ENCODE data around the gene ADIRF.
"Not testable (repeated sequence)": the region's sequence is repeated elsewhere in the genome, so short reads cannot be mapped to it uniquely, and the experiment has no call there.

The ADIRF gene

DNA sequence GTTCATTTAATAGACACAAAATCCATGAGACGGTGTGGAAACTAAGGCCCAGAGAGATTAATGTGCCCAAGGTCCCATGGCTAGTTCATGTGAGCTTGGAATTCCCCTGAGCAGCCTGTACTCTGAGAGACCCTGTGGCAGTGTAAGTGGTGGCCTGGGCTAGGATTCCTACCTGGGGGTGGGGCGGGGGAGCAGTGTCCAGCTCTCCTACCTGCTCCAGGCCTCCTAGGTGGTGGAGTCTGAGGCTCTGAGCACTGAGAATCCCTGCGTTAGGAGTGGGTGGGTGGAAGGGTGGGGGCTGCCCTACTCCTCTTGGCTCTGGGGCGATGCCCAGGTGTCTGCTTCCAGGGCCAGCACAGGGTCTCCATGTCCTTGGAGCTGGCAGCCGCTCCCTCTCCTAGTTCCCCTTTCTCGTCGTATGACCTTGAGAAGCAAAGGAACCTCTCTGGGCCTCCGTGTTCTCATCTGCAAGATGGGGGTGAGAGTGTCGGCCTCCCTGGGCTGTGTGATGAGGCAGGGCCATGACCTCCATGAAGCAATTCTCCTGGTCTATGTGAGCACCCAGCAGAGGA lies 7.3 kb upstream of the ADIRF start:
- DNase-seq (ENCODE audit: low spot score) = no peak

DNA sequence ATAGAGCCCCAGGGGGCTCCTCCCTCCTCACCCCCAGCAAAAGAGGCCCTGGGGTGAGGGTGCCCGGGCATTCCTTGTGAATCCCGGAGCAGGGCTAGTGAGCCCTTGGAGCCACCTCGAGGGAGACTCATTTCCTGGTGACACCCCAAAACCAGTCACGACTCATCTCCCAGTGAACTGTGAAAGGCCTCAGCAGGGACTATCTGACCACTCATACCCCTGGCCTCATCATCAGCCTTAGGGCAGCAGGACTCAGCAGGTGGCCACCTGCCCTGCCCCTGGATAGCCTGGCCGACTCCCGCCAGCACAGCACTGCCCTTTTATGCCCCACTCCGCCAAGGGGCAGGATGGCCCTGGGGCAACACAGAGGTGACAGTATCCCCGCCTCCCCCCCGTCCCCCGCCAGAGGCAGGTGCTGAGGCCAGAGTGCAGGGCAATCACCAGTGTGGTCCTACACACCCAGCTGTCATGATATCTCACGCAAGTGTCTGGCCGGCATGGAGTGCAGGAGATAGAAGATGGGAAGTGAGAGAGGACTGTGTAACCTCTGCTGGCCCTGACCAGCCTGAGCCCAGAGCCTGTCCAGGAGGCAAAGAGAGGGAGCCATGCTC lies 6.7 kb upstream of the ADIRF start:
- DNase-seq (ENCODE audit: low spot score) = no peak

DNA sequence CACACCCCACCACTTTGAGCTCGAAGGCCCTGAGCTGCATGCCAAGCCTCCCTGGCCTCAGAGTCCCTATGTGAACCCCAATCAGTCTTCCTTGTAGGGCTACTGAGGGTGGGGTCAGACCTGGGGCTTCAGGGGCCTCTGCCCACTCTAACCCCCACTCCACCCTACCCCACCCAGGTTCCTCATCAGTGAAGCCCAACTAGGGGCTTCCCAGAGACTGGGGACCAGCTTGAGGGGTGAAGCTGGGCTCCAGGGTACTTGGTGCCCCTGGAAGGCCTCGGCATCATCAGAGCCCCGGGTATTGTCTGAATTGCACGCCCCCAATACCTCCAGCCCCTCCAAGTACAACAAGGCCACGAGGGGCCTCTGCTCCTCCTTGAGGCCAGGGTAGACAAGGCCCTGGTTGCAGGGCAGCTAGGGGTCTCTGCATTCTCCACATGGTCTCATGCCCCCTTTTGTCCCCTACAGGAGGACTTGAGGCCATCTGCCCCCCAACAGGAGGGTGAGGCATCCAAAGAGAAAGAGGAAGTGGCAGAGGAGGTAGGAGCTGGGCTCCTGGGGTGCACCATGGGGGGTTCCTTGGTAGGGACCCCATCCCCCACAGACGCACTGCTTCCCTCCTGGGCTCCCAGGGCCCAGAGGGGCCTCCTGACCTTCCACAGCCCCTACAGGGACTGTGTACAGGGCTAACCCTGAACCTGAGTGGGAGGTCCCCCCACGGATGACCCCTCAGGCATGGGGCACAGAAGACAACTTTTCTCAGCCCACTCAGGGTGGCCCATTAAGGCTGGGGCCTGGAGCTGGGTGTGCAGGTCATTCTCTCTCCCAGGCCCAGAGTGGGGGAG lies 5.9 kb upstream of the ADIRF start:
- DNase-seq (ENCODE audit: low spot score) = no peak

DNA sequence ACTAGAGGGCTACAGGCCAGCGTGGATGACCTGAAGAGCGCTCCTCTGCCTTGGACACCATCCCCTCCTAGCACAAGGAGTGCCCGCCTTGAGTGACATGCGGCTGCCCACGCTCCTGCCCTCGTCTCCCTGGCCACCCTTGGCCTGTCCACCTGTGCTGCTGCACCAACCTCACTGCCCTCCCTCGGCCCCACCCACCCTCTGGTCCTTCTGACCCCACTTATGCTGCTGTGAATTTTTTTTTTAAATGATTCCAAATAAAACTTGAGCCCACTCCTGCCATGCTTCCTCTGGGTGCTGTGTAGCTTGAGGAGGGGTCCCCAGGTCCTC lies 5.3 kb upstream of the ADIRF start:
- no peak for DNase-seq (ENCODE audit: low spot score)

DNA sequence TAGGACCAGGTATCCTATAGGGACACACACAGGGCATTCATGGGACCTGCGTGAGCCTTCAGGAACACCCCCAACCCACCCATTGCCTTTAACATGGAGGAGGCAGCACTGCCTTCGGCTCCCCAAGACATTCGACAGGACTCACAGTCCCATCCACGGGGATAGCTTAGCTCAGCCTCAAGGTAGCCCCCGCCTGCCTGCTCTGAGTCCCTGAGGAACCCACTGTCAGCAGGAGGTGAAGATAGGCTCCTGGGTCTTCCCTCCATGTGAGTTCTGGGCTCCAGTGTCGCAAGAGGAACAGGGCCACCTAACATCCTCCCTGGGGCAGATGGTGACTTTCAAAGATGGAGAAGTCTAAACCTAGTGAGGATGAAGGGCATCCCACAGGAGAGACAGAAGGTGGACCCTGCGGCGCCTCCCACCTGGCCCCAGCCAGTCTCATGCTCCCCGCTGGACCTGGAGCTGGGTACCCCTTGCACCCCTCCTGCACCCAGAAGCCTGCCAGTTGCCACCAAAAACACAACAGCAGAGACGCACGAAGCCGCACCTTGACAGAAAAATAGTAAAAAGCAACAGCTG lies 4.9 kb upstream of the ADIRF start:
- DNase-seq (ENCODE audit: low spot score) = no peak

DNA sequence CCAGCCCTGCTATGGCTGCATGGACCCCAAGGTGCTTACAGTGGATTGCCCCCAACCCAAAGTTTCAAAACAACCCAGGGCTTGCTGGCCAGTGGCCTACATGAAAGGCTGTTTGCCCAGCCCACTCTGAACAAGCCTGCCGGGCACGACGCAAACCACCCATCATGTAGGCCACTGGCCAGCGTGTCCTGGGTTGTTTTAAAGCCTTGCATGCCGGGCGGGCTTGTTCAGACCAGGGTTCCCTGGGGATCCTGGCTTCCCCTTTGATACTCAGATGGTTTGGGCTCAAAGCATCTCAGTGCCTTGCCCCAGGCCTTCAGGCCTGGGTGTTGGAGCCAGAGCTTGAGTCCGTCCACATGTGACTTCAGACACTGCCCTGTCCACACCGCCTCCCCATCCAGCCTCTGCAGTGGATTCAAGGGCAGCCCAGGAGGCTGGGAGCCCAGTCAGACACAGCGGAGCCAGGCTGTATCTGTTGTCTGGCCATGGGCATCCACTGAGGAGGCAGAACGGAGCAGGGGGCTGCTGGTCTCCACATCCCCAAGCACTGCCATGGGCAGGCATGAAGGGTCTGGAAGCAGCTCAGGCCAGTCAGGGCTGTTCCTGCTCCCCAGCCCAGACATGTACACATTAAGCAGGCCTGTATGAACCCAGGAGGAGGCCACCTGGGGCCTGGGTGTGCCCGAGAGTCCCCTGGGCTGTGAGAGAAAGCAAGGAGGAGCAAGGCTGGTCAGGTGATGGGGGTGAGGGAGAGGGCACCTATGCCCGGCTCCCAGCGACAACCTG lies 4.0 kb upstream of the ADIRF start:
- no peak for DNase-seq (ENCODE audit: low spot score)

DNA sequence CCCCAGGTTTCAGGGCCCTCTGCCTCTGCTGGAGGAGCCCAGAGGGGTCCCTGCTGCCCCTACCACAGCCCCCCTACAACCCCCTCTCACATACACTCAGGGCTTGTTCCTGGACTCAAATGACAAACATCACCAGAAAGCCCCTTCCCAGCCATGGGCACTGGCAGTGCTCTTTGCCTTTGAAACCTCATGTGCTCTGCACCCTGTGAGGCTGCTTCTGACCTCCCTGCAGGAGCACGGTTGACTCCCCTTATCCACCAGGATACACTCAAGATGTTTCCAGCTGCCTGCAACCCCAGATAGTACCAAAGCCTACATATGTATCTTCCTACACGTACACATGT lies 3.5 kb upstream of the ADIRF start:
- DNase-seq (ENCODE audit: low spot score) = no peak

DNA sequence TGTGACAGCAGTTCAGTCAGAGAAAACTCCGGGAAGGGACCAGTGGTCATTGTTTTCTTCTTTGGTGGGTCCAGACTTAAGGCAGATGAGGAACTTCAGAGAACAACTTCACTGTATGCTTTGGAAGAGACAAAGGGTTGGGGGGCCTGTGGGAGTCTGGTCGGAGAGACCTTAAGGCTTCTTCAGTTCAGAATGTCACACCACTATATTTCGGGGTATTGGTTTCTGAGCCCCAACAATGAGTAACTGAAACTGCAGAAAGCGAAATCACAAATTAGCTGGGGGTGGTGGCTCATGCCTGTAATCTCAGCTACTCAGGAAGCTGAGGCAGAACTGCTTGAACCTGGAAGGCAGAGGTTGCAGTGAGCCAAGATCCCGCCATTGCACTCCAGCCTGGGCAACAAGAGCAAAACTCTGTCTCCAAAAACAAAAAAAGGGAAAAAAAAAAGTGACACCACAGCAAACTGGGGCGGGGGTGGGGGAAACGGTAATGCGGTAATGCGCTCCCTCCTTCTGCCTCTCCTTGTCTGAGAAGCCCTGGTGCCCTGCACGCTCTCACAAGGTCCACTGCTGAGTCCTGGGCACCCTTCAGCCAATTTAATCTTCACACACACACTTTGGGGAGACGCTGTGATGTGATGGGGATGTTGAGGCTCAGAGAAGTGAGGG lies 2.2 kb upstream of the ADIRF start:
- no peak for DNase-seq (ENCODE audit: low spot score)

DNA sequence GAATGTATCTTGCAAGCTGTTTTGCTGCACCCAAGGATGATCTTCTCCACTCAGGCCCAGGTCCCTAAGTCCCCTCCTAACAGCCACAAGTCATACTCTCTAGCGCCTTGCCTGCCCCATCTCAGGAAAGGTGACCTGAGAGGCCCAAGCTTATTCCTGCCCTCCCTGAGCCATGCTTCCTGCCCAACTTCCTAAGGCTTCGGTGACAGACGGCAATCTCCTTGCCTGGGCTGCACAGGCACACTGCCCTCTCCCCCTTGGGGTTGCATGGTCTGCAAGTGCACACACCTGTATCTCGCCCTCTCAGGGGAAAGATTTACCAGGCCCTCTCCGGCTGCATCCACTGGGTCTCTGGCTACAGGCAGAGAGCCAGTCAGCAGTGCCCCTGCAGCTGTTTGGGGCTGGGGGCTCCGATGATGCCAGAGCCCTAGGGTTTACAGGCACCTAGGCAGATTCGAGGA lies 771 bp upstream of the ADIRF start:
- DNase-seq (ENCODE audit: low spot score) = no peak

DNA sequence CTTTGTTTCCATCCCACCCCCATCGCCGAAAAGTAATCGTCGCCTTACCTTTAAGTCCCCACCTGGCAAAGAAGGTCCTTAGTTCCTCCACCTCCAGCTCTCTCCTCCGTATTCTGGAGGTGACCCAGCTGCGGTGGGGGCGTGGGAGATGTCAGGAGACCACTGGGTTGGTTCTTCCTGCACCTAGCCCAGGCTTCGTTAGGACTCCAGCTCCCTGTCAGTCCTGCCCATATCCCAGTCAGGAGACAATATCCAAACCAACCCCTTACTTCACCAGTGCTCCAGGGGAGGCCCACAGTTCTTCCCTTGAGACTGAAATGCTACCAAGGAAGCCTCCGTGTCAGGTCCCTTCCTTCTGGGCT lies 693 bp downstream of the ADIRF start:
- no peak for DNase-seq (ENCODE audit: low spot score)

DNA sequence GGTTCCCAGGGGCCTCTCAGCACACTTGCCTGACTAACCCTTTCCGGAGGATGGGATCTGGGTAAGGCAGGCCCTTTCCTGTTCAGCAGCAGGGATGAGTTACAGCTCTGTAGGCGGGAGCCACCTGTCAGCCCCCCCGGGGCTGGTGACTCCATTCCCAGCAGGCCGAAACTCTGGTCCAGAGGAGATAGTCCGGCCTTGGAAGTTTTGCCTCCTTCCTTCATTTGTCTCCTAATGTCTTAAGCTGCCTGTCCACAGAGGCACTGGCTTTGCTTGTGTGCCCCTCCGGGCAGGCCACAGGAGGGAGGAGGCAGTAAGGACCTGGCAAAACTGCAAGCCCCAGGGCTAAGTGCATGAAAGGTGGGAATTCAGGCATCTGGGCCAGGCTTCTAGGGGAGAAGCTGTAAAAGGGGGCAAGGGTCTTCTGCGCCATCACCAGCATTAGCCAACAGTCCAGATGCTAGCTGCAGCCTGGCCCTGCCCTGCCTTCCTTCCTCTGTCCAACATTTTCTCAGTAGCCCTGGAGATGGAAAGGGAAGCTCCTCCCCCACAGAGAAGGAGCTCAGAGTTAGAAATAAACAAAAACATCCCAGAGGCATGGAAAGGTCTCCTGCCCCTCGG lies 1.2 kb downstream of the ADIRF start:
- no peak for DNase-seq (ENCODE audit: low spot score)

DNA sequence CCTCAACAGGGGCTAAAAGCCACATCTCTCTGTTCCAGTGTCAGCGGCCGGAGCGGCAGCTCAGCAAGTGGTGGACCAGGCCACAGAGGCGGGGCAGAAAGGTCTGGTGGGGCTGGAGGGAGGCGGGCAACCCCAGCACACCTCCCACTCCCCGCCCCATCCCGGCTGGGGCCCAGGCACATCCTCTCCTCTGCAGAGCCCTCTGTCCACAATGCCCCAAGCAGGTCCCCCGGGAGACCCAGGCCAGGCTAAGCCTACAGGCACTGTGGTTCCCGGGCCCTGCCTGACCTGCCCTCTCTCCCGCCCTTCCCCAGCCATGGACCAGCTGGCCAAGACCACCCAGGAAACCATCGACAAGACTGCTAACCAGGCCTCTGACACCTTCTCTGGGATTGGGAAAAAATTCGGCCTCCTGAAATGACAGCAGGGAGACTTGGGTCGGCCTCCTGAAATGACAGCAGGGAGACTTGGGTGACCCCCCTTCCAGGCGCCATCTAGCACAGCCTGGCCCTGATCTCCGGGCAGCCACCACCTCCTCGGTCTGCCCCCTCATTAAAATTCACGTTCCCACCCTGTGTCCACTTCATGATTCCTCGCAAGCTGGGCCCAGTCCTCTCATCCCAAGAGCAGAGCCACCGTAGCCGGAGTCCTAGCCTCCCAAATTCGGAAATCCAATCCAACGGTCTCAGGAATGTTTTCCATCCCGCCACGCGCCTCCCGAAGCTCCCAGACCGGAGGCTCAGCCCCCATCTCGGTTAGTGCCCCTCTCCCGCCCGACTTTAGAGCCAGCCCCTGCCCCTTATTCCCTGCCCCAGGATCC lies 2.1 kb downstream of the ADIRF start:
- no peak for DNase-seq (ENCODE audit: low spot score)

DNA sequence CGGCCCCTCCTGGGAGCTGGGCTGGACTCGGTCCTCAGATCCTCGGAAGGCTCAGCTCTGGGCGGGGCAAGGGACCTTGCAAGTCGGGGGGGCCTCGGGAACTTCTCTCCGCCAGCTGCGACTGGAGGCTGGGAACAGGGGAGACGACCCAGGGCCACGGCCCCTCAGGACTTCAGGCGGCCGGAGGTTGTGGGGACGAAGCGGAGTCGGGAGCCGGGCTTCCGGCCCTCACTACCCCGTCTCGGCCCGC lies 2.6 kb downstream of the ADIRF start:
- DNase-seq (ENCODE audit: low spot score) = no peak

DNA sequence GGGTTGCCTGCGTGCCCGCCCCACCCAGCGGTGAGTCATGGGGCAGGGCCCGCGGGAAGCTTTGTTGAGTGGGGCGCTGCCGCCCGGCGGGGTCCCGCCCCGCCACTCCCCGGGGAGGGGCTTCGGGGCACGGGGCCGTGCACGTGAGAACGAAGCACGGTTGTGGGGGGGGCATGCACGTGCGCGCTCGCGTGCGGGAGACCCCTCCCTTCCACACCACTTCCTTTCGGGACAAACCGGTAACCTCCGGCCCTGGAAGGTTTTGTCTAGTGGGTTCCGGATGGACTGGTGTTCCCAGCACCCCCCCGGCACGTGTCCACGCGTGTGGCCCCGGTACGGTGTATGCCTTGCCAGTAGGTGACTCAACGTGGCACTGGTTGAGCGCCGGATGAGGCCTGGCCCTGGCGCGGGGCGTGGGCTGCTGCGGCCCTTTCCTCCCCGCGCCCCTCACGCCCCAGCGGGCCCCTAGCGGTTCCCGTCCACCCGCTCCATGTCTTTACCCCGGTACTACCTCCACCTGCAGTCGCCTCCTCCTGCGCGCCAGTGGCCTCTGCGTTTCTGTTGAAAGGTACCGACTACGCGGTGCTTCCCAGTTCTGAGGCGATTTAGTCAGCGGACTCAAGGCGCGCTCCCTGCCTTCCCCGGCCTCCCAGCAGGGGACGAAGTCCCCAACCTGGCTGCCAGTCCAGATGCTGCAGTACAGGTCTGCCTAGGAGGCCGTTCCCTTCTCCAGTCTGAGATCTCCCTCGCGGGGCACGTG lies 3.1 kb downstream of the ADIRF start:
- peak; percentile 89 for DNase-seq (ENCODE audit: low spot score)

DNA sequence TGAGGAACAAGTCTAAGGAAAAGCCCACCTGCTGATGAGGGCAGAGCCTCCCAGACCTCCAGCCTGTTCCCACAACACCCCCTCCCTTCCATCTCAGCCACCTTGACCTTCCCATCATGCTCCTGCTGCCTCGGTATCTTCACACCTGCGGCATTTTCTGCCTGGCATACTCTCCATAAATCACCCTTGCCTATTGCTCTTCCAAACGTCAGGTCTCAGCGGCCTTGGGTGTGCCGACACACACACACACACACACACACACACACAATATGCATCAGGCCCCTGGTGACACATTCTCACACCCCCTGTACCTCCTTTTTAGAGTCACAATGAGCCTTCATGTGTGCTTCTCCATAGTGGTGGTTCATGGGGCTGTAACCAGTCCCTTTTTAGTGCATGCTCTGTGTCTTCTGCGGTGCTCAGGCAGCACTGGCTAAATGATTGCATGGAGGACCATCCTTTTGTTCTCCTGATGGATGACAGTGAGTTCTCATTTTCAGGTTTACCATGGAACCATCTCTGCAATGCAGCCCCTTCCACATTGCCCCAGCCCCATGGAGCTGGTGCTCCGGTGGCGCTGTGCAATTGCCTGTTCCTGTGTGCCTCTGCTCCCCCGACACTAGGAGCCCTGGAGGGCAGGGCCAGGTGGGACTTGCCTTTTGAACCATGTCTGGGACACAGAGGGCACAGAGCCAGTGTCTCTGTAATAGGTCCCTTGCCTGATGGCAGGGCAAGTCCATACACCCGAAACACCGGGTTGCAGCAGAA lies 4.5 kb downstream of the ADIRF start:
- no peak for DNase-seq (ENCODE audit: low spot score)

DNA sequence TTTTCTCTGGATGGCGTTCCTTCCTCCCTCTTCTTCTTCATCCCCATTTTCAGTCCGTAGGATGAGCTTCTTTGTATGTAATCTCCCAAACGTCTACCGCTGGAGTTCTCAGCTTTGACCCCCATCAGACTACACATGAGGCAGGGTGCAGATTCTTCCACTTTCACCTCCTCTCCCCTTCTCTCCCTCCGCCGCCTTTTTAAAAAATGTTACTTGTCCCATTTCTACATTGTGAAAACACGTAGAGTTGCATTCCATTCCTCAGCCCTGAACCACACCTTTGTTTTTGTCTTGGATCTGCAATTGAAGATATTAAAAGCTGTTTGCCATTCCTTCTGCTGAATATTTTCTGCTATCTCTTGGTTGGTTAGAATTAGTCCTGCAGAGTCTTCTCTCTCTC lies 6.2 kb downstream of the ADIRF start:
- no peak for DNase-seq (ENCODE audit: low spot score)

DNA sequence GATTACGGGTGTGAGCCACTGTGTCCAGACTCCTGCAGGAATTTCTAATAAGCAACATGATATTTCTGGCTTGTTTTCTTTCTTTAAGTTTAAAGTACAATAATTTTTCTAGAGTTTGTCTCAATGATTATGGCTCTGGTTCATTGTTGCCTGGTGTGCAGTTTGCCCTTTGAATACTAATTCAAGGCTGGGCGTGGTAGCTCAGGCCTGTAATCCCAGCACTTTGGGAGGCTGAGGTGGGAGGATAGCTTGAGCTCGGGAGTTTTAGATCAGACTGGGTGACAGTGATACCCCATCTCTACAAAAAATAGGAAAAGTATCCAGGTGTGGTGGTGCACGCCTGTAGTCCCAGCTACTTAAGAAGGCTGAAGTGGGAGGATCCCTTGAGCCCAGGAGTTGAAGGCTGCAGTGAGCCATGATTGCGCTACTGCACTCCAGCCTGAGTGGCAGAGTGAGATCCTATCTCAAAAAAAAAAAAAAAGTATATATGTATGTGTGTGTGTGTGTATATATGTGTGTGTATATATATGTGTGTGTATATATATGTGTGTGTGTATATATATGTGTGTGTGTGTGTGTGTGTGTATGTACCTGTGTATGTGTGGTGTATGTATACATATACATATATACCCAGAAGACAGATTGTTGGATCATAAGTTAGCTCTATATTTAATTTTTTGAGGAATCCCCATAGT lies 8.2 kb downstream of the ADIRF start:
- no peak for DNase-seq (ENCODE audit: low spot score)

DNA sequence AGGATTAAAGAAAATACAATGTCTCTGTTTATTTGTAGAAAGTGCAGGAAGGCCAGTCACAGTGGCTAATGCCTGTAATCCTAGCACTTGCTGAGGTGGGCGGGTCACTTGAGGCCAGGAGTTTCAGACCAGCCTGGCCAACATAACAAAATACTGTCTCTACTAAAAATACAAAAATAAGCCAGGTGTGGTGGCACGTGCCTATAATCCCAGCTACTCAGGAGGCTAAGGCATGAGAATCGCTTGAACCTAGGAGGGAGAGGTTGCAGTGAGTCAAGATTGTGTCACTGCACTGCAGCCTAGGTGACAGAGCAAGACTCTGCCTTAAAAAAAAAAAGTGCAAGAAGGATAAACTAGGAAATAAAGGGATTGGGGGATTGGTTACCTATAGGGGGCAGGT lies 10.2 kb downstream of the ADIRF start:
- DNase-seq (ENCODE audit: low spot score) = not testable (repeated sequence)

DNA sequence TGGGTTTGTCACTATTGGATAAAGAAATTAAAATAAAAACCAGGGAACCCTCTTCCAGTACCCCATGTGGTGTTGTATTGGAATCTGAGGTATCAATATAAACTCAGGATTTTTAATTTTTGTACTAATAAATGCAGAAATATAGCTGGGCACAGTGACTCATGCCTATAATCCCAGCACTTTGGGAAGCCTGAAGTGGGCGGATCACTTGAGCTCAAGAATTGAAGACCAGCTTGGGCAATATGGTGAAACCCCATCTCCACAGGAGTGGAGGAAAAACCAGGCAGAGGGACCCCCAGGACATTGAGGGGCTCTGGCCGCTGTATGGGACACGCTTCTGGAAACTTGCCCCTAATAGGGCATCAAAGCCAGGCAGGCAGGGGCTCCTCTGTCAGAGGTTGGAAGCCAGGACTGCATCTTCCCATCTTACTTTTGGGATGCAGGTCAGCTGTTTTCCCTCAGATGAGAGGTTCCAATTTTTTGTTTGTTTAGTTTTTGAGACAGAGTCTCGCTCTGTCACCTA lies 11.1 kb downstream of the ADIRF start:
- DNase-seq (ENCODE audit: low spot score) = no peak

All from CD4-positive, alpha-beta T cell treated with Interleukin-6 at 100 ng/mL for 8 hours (primary cell).